IPS DF 4.7 (cell line): ENCODE results near the gene LAMC1.
"Not testable (repeated sequence)": the region's sequence is repeated elsewhere in the genome, so short reads cannot be mapped to it uniquely, and the experiment has no call there.

ENCODE experiments used
- DNase-seq: peaks from one replicate; pipeline ENCODE4 v3.0.0-alpha.2; 2013; ENCODE audit warnings: low spot score; ENCODE audit errors: extremely low read depth

The LAMC1 gene

GRCh38 chr1:183148599-183148998, 125.4 kb downstream of the LAMC1 start:
- DNase-seq, result no peak

GRCh38 chr1:183149273-183149672, 126.1 kb downstream of the LAMC1 start:
- no peak for DNase-seq

GRCh38 chr1:183150032-183150431, 126.8 kb downstream of the LAMC1 start:
- DNase-seq, result not testable (repeated sequence)

- no peak for DNase-seq
Observed at GRCh38 chr1:183150445-183150844, 127.2 kb downstream of the LAMC1 start.

GRCh38 chr1:183152180-183152579, 129.0 kb downstream of the LAMC1 start:
- no peak for DNase-seq

- DNase-seq, result no peak
Observed at GRCh38 chr1:183155939-183156338, 132.7 kb downstream of the LAMC1 start.

- DNase-seq, result no peak
Observed at GRCh38 chr1:183159960-183160359, 136.7 kb downstream of the LAMC1 start.

GRCh38 chr1:183161391-183161790, 138.2 kb downstream of the LAMC1 start:
- DNase-seq, result no peak

GRCh38 chr1:183163316-183163715, 140.1 kb downstream of the LAMC1 start:
- no peak for DNase-seq

- DNase-seq, result peak; percentile 64
Observed at GRCh38 chr1:183164340-183164739, 141.1 kb downstream of the LAMC1 start.

- DNase-seq, result no peak
Observed at GRCh38 chr1:183164963-183165362, 141.7 kb downstream of the LAMC1 start.

- no peak for DNase-seq
Observed at GRCh38 chr1:183165456-183165855, 142.2 kb downstream of the LAMC1 start.

GRCh38 chr1:183166454-183166853, 143.2 kb downstream of the LAMC1 start:
- DNase-seq, result no peak

- DNase-seq, result no peak
Observed at GRCh38 chr1:183167676-183168075, 144.5 kb downstream of the LAMC1 start.

- no peak for DNase-seq
Observed at GRCh38 chr1:183168308-183168707, 145.1 kb downstream of the LAMC1 start.

- no peak for DNase-seq
Observed at GRCh38 chr1:183173828-183174227, 150.6 kb downstream of the LAMC1 start.

- DNase-seq, result no peak
Observed at GRCh38 chr1:183175631-183176030, 152.4 kb downstream of the LAMC1 start.

- DNase-seq, result no peak
Observed at GRCh38 chr1:183178545-183178944, 155.3 kb downstream of the LAMC1 start.

GRCh38 chr1:183179033-183179432, 155.8 kb downstream of the LAMC1 start:
- no peak for DNase-seq

GRCh38 chr1:183180218-183180617, 157.0 kb downstream of the LAMC1 start:
- DNase-seq, result no peak

GRCh38 chr1:183180634-183181056, 157.4 kb downstream of the LAMC1 start:
- no peak for DNase-seq

- DNase-seq, result peak; percentile 56
Observed at GRCh38 chr1:183185941-183186490, 162.8 kb downstream of the LAMC1 start, which contains the start of gene LAMC2. Gene LAMC2 (plus strand): TSS chr1:183186264. CDS start chr1:183186353, 89 bp downstream.

- DNase-seq, result no peak
Observed at GRCh38 chr1:183186841-183187240, 163.6 kb downstream of the LAMC1 start.

- DNase-seq, result no peak
Observed at GRCh38 chr1:183188240-183188639, 165.0 kb downstream of the LAMC1 start.
